Pancreas (tissue), 10 donors: ENCODE measurements around the gene SSTR5. TPM values are rescaled to one million over a fixed set of nuclear protein-coding genes. Genes with fewer than 3 reads are reported as not detected.

Experiments used
- ATAC-seq, 4 donors: fragments of 200-7000 bp; cut with Tn5 transposase; one replicate each; pipeline versions ENCODE4 v1.8.0 to v1.9.1; 2020; ENCODE audit warnings: mild to moderate bottlenecking in 4 of 4, moderate library complexity in 4 of 4
- DNase-seq, 6 donors: peaks; one replicate each; pipeline ENCODE4 v3.0.0-alpha.2; 2020
- FAIRE-seq: peaks from 2 replicates; lab custom pipeline; 2012; peaks lifted over from hg19 to GRCh38; lab: Jason Lieb, UNC
- H3K27ac ChIP-seq, 4 donors: fragments of 200-600 bp; sonication (generic); 1 replicate in 3 of 4; 2 replicates in 1 of 4; pipeline versions ENCODE4 v1.5.0 to v1.8.0; 2020
- H3K27me3 ChIP-seq, 4 donors: fragments of 200-600 bp; one replicate each; pipeline ENCODE4 v1.8.0; 2021
- H3K36me3 ChIP-seq, 3 donors: fragments of 200-600 bp; sonication (generic) in 1 of 3; one replicate each; pipeline versions ENCODE4 v1.5.0 to v1.8.0; 2020 to 2021
- H3K4me1 ChIP-seq, 3 donors: fragments of 200-600 bp; one replicate each; pipeline ENCODE4 v1.8.0; 2021
- H3K4me3 ChIP-seq, 4 donors: fragments of 200-600 bp; sonication (generic) in 2 of 4; one replicate each; pipeline versions ENCODE4 v1.5.0 to v1.8.0; 2020 to 2021
- H3K9me3 ChIP-seq, 4 donors: fragments of 200-600 bp; one replicate each; pipeline ENCODE4 v1.8.0; 2021
- WGBS, 2 donors: extraction: QIAGEN DNeasy Blood & Tissue Kit; methylation state at CpG; one replicate each; pipeline ENCODE4 v1.1.7; 2013; 5-methylcytosine and 5-hydroxymethylcytosine counted together
- intact Hi-C, 3 donors: fragments of 100-400 bp; cut with DNase I; formaldehyde crosslinking; loops; one replicate each; pipeline versions ENCODE4 v1.11.1 to v1.14.2; 2022
- polyA plus RNA-seq, 2 donors: library from polyadenylated mRNA; stranded (reverse); fragments of 200-250 nt; gene quantifications; one replicate each; pipeline ENCODE4 v1.2.3, GENCODE V29; 2013
- total RNA-seq, 6 donors: library from RNA; stranded (reverse); fragmentation: NEBNext Ultra II Directional in 4 of 6; extraction: Animal tissue kit (Norgen Biotek cat#: 25700) in 4 of 6; gene quantifications; one replicate each; pipeline versions ENCODE4 v1.2.1 to v1.2.4, GENCODE V29; 2021 to 2023
- TF ChIP-seq, protein P1 (sequence below), 4 donors: fragments of 200-600 bp; sonication (generic) in 3 of 4; IDR thresholded peaks; one replicate each; pipeline versions ENCODE4 v1.5.0 to v1.8.0; 2021; ENCODE audit warnings: antibody characterized with exemption in 4 of 4
- donor health status: healthy with polysubstance abuse.
- donor health status: DM: no; HTN: no; CAD: no; lungs with moderate emphysema.
- donor health status: DM: no; HTN: no; CAD: no.
- donor health status: control.
- donor health status: control.
- donor health status: Bipolar disorder and iron deficiency.
- donor health status: DM: yes; HTN: yes; CAD: no.
- donor health status: DM: no; HTN: no; CAD: no.
- donor health status: DM: no; HTN: no; CAD: no.
- donor health status: DM: yes; HTN: yes; CAD: no.

SSTR5 gene
- total and polyA plus RNA-seq, 8 donors, result 0.12 to 1.2 (median 0.32) TPM; not detected in 1

DNA sequence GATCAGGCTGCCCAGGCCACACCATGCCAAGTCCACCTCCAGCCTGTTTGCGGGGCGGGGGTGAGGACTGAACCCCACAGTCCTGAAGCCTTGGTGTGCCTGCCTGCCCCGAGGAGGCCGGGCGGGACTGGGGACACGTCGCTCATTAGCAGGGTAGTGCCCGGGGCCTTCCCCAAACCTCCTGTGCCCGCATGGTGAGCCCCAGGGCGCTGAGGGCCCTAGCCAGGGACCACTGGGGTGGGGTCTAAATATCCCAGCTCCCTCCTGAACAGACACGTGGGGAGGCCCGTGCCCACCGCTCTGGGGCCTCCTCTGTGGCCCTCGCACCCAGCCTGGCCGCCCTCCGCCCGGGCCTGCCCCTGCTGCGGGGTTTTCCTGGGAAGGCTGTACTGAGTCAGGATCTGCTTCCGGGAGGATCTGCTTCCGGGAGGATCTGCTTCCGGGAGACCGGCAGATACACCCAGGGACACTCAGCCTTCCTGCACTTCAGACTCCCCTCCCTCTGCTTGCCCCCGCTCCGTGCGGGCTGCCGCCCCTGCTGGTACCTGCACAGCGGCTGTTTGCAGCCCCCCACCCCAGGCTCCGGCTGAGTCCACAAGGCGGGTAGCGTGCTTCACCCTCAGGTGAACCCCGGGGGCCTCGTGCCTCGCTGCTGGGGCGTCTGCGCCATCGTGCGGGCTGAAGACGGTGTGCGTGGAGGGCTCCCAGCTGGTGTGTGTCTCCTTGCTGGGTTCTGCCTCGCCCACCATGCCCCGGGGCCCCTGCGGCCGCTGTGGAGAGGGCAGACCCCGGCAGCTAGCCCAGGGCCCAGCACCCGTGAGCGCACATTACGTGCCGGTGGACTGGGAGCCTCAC is 56.8 kb downstream of the SSTR5 start:
- Histone ChIP-seq H3K27me3 (no peaks in the 10 kb centered on the region), H3K4me3 (no peak overlapping the region), H3K27ac (no peak overlapping the region), H3K9me3 (no peaks in the 10 kb centered on the region), H3K4me1 (peaks cover 10 to 12% (median 11%) of the 10 kb centered on the region in 3 donors), H3K36me3 (no peaks in the 10 kb centered on the region)
- 94 to 96% methylated on average over 45 to 48 of the region's 48 CpGs for WGBS, 2 donors
- TF ChIP-seq, protein P1, sequence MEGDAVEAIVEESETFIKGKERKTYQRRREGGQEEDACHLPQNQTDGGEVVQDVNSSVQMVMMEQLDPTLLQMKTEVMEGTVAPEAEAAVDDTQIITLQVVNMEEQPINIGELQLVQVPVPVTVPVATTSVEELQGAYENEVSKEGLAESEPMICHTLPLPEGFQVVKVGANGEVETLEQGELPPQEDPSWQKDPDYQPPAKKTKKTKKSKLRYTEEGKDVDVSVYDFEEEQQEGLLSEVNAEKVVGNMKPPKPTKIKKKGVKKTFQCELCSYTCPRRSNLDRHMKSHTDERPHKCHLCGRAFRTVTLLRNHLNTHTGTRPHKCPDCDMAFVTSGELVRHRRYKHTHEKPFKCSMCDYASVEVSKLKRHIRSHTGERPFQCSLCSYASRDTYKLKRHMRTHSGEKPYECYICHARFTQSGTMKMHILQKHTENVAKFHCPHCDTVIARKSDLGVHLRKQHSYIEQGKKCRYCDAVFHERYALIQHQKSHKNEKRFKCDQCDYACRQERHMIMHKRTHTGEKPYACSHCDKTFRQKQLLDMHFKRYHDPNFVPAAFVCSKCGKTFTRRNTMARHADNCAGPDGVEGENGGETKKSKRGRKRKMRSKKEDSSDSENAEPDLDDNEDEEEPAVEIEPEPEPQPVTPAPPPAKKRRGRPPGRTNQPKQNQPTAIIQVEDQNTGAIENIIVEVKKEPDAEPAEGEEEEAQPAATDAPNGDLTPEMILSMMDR (IDR thresholded peaks at IDR 0.05), result no peak
- no peak for ATAC-seq
- FAIRE-seq, result no peak
- no peak for DNase-seq
- intact Hi-C loops, result no loop called here

DNA sequence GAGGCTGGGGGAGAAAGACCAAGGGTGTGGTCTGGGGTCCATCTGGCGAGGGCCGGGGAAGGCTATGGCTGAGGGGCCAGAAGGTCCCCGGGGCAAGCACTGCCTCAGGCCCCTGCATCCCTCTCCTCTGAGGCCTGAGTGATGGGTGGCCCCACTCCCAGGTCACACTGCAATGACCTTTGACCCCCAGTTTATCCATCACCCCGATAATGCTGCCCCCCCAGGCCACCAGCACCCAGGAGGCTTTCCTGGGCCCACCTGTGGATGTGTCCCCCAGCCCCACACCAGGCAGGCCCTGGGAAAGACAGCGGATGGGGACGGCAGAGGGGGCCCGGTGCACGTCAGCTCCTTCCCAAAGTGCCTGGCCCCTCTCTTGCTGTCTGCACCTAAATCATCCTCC is 57.8 kb downstream of the SSTR5 start:
- DNase-seq (no peak), FAIRE-seq (no peak), ATAC-seq (no peak)
- Histone ChIP-seq H3K4me1 (peaks cover 21 to 22% (median 21%) of the 10 kb centered on the region in 3 donors), H3K27ac (no peak overlapping the region), H3K4me3 (no peak overlapping the region), H3K36me3 (no peaks in the 10 kb centered on the region), H3K9me3 (no peaks in the 10 kb centered on the region), H3K27me3 (no peaks in the 10 kb centered on the region)
- intact Hi-C loops, result no loop called here
- WGBS, 2 donors, result 87 to 95% methylated on average over 8 of the region's 8 CpGs
- TF ChIP-seq, protein P1 (IDR thresholded peaks at IDR 0.05), result no peak

Other genes with a start within 250 kb of the SSTR5 start
- 10 to 100 TPM in 4 of 6 donors, 1 to 10 TPM in 2; 9.3 to 17.6 (median 15.4) TPM for gene LMF1, start 101.8 kb upstream of the SSTR5 start, total RNA-seq
- 10 to 100 TPM; 48.3 to 64.6 TPM for gene LMF1, start 101.8 kb upstream of the SSTR5 start, polyA plus RNA-seq
- 1 to 10 TPM in 1 of 6 donors, under 1 TPM in 5; 0.54 to 1.3 (median 0.75) TPM for gene SOX8, start 91.0 kb upstream of the SSTR5 start, total RNA-seq
- gene SOX8, start 91.0 kb upstream of the SSTR5 start, polyA plus RNA-seq, result 1 to 10 TPM; 3.5 to 5.5 TPM
- not detected for gene C1QTNF8, start 23.5 kb downstream of the SSTR5 start, total RNA-seq
- gene C1QTNF8, start 23.5 kb downstream of the SSTR5 start, polyA plus RNA-seq, result under 1 TPM in 1 of 2 donors, not detected in 1; 0.23 TPM
- gene CACNA1H, start 80.4 kb downstream of the SSTR5 start, total RNA-seq, result 1 to 10 TPM; 2.5 to 5.4 (median 3.6) TPM
- gene CACNA1H, start 80.4 kb downstream of the SSTR5 start, polyA plus RNA-seq, result 10 to 100 TPM; 12.8 to 20.5 TPM
- under 1 TPM in 1 of 6 donors, not detected in 5; 0.26 TPM for gene TPSG1, start 152.5 kb downstream of the SSTR5 start, total RNA-seq
- gene TPSG1, start 152.5 kb downstream of the SSTR5 start, polyA plus RNA-seq, result under 1 TPM in 1 of 2 donors, not detected in 1; 0.12 TPM
- 1 to 10 TPM in 5 of 6 donors, under 1 TPM in 1; 0.69 to 9.9 (median 4.8) TPM for gene TPSB2, start 157.4 kb downstream of the SSTR5 start, total RNA-seq
- 10 to 100 TPM in 1 of 2 donors, 1 to 10 TPM in 1; 2.4 to 12.2 TPM for gene TPSB2, start 157.4 kb downstream of the SSTR5 start, polyA plus RNA-seq
- gene TPSAB1, start 168.0 kb downstream of the SSTR5 start, total RNA-seq, result 10 to 100 TPM in 1 of 6 donors, 1 to 10 TPM in 5; 1.1 to 17.0 (median 4.9) TPM
- 10 to 100 TPM in 1 of 2 donors, 1 to 10 TPM in 1; 1.3 to 14.5 TPM for gene TPSAB1, start 168.0 kb downstream of the SSTR5 start, polyA plus RNA-seq
- gene TPSD1, start 183.3 kb downstream of the SSTR5 start, total RNA-seq, result under 1 TPM in 1 of 6 donors, not detected in 5; 0.61 TPM
- under 1 TPM; 0.19 to 0.26 TPM for gene TPSD1, start 183.3 kb downstream of the SSTR5 start, polyA plus RNA-seq
- gene UBE2I, start 236.9 kb downstream of the SSTR5 start, total RNA-seq, result 10 to 100 TPM; 30.0 to 57.9 (median 36.1) TPM
- gene UBE2I, start 236.9 kb downstream of the SSTR5 start, polyA plus RNA-seq, result 10 to 100 TPM; 35.3 to 42.0 TPM